HG02970 (cell line): ENCODE data around the gene PTPN2.
"Not testable (repeated sequence)": the region's sequence is repeated elsewhere in the genome, so short reads cannot be mapped to it uniquely, and the experiment has no call there.

Experiments used
- ATAC-seq: cut with Tn5 transposase; IDR thresholded peaks from one replicate; pipeline ENCODE4 v1.9.1; 2021; ENCODE audit warnings: mild to moderate bottlenecking, moderate library complexity, moderate number of reproducible peaks; ENCODE audit not compliant: unreplicated experiment, low FRiP score

The PTPN2 gene

GRCh38 chr18:12895014-12895413 lies 11.0 kb upstream of the PTPN2 start:
- ATAC-seq: no peak

GRCh38 chr18:12891561-12891960 lies 7.5 kb upstream of the PTPN2 start:
- ATAC-seq: no peak

GRCh38 chr18:12890964-12891363 lies 6.9 kb upstream of the PTPN2 start:
- ATAC-seq: no peak

GRCh38 chr18:12886498-12887126 lies 2.6 kb upstream of the PTPN2 start:
- ATAC-seq: no peak

GRCh38 chr18:12885500-12885899 lies 1.5 kb upstream of the PTPN2 start:
- ATAC-seq: no peak

- ATAC-seq: no peak
Measured at GRCh38 chr18:12884406-12885323, 628 bp upstream of the PTPN2 start.

GRCh38 chr18:12883372-12883683 lies 709 bp downstream of the PTPN2 start:
- ATAC-seq: peak; percentile 9

GRCh38 chr18:12882453-12883371 lies 1.3 kb downstream of the PTPN2 start:
- ATAC-seq: no peak

GRCh38 chr18:12880541-12880910 lies 3.5 kb downstream of the PTPN2 start:
- ATAC-seq: no peak

- ATAC-seq: no peak
Measured at GRCh38 chr18:12879840-12880540, 4.0 kb downstream of the PTPN2 start.

- ATAC-seq: not testable (repeated sequence)
Measured at GRCh38 chr18:12874992-12875391, 9.0 kb downstream of the PTPN2 start.

- not testable (repeated sequence) for ATAC-seq
Measured at GRCh38 chr18:12873961-12874567, 10.0 kb downstream of the PTPN2 start.

- ATAC-seq: no peak
Measured at GRCh38 chr18:12872408-12872807, 11.6 kb downstream of the PTPN2 start.

GRCh38 chr18:12868576-12868975 lies 15.5 kb downstream of the PTPN2 start:
- ATAC-seq: no peak

GRCh38 chr18:12867441-12868123 lies 16.5 kb downstream of the PTPN2 start:
- ATAC-seq: no peak

- ATAC-seq: no peak
Measured at GRCh38 chr18:12863687-12864216, 20.3 kb downstream of the PTPN2 start.

- ATAC-seq: no peak
Measured at GRCh38 chr18:12862874-12863482, 21.1 kb downstream of the PTPN2 start.

- no peak for ATAC-seq
Measured at GRCh38 chr18:12862467-12862866, 21.6 kb downstream of the PTPN2 start.

GRCh38 chr18:12861637-12862036 lies 22.4 kb downstream of the PTPN2 start:
- no peak for ATAC-seq
